Measurements from ENCODE around the gene CCDC158.

The CCDC158 gene

DNA sequence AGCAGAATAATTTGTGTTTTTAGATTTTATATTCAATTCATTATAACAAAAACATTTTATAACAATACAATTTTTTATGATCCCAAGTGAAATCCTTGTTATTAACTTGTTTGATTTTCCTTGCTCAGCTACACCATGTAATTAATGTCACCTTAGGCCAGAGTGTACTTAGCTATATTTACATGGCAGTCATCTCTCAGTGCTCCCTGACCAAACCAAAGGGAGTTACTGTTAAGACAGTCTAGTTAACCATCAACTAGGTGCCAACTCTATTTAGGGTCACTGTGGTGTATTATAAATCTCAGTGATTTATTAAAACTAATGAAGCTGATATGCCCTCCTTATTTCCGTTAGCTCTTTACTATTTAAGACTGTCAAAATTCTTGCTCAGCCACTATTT, 44.4 kb downstream of the CCDC158 start:
- DNase-seq: no peak

DNA sequence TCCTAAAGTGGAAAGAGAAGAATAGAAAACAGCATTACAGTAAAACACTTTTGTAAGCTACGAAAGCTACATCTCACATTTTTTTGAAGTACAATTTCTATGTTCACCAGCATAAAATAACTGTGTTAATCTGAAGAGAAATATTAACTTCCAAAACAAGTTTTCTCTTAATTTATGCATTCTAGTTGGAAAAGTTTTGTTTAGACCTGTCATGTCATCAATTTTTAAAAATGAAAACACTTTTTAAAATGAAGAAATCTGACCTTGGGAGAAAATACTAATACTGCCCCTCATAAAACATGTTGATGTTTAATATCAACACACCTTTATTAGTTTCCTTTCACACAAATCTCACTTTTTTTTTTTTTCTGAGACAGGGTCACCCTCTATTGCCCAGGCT, 45.2 kb downstream of the CCDC158 start:
- H3K9me3 Mint-ChIP-seq: peaks cover 10% of the 10 kb centered on the region
- H3K27ac Mint-ChIP-seq: peak overlapping the region; percentile 43
- H3K4me3 Mint-ChIP-seq: no peak overlapping the region
- H3K36me3 Mint-ChIP-seq (ENCODE audit: low read depth): peaks cover 6% of the 10 kb centered on the region
- H3K4me1 Mint-ChIP-seq: peaks cover 42% of the 10 kb centered on the region
- peaks cover 3% of the 10 kb centered on the region for H3K27me3 Mint-ChIP-seq (ENCODE audit: low read depth, poor library complexity)
- TF ChIP-seq, protein P1, sequence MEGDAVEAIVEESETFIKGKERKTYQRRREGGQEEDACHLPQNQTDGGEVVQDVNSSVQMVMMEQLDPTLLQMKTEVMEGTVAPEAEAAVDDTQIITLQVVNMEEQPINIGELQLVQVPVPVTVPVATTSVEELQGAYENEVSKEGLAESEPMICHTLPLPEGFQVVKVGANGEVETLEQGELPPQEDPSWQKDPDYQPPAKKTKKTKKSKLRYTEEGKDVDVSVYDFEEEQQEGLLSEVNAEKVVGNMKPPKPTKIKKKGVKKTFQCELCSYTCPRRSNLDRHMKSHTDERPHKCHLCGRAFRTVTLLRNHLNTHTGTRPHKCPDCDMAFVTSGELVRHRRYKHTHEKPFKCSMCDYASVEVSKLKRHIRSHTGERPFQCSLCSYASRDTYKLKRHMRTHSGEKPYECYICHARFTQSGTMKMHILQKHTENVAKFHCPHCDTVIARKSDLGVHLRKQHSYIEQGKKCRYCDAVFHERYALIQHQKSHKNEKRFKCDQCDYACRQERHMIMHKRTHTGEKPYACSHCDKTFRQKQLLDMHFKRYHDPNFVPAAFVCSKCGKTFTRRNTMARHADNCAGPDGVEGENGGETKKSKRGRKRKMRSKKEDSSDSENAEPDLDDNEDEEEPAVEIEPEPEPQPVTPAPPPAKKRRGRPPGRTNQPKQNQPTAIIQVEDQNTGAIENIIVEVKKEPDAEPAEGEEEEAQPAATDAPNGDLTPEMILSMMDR (IDR thresholded peaks at IDR 0.05): no peak
- no peak for DNase-seq

More for the DNA sequence above, 44.4 kb downstream of the CCDC158 start:
- H3K27ac Mint-ChIP-seq: no peak overlapping the region
- H3K36me3 Mint-ChIP-seq (ENCODE audit: low read depth): peaks cover 11% of the 10 kb centered on the region
- peaks cover 3% of the 10 kb centered on the region for H3K27me3 Mint-ChIP-seq (ENCODE audit: low read depth, poor library complexity)
- peaks cover 18% of the 10 kb centered on the region for H3K9me3 Mint-ChIP-seq
- TF ChIP-seq, protein P1 (IDR thresholded peaks at IDR 0.05): no peak
- H3K4me3 Mint-ChIP-seq: no peak overlapping the region
- peaks cover 42% of the 10 kb centered on the region for H3K4me1 Mint-ChIP-seq

DNA sequence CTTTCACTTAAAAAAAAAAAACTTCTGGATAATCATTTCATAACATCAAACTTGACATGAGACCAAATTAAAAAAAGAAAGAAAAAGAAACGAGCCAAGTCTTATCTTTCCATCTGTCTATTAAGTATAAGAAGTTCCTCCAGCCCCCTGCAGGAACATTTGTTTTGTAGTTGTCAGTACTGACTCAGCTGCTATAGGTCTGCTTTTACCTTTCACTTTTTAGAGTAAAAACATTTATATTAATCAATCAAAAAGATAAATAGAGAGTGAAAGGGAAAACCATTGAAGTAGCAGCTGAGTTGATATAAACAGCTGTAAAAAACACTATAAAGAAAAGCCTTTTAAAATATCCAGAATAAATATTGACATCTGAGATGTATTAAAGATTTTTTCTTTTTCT, 46.1 kb downstream of the CCDC158 start:
- DNase-seq: no peak
- Mint-ChIP-seq H3K9me3 (peaks cover 1% of the 10 kb centered on the region), H3K36me3 (ENCODE audit: low read depth) (no peaks in the 10 kb centered on the region), H3K4me3 (no peak overlapping the region), H3K27me3 (ENCODE audit: low read depth, poor library complexity) (peaks cover 3% of the 10 kb centered on the region), H3K4me1 (peaks cover 42% of the 10 kb centered on the region), H3K27ac (no peak overlapping the region)
- TF ChIP-seq, protein P1 (IDR thresholded peaks at IDR 0.05): no peak

DNA sequence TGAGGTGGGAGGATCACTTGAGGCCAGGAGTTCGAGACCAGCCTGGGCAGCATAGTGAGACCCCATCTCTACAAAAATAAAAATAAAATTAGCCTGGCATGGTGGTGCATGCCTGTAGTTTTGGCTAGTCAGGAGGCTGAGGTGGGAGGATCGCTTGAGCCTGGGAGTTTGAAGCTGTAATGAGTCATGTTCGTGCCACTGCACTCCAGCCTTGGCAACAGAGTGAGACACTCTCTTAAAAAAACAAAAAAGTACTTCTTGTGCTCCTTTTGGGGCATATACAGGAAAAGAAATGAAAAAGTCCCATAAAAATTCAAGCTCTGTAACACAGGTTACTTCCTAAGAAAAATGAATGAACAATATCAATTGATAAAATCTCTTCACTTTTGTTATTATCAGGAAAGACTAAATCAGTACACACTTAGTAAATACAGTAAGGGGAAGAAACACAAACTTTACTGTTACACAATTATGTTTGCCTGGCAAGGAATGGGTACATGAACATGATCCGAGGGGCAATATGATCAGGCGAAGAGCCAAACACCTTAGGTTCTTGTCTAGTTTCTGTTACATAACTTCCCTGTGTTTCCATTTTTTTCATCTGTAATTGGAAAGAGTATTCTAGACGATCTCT, 46.9 kb downstream of the CCDC158 start:
- TF ChIP-seq, protein P1 (IDR thresholded peaks at IDR 0.05): no peak
- no peak overlapping the region for H3K27ac Mint-ChIP-seq
- no peaks in the 10 kb centered on the region for H3K9me3 Mint-ChIP-seq
- H3K27me3 Mint-ChIP-seq (ENCODE audit: low read depth, poor library complexity): peaks cover 3% of the 10 kb centered on the region
- H3K4me3 Mint-ChIP-seq: no peak overlapping the region
- no peak for DNase-seq
- H3K4me1 Mint-ChIP-seq: peaks cover 38% of the 10 kb centered on the region
- H3K36me3 Mint-ChIP-seq (ENCODE audit: low read depth): no peaks in the 10 kb centered on the region

DNA sequence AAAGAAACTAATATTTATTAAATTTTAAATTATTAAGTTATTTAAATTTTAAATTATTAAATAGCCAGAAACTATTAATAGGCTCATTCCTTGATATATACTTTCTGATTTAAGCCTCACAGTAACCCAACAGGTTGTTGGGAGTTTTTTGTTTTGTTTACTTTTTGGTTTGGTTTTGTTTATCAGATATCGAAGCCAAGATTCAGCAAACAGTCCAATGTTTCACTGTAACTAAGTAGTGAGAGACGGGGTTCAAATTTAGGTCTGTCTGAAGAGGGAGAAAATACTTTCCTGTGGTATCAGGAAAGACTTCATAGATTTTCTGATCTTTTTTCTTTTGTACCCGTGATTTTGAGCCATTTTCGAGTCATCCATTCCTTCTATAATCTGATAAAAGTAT, 54.2 kb downstream of the CCDC158 start:
- DNase-seq: no peak
- Mint-ChIP-seq H3K9me3 (no peaks in the 10 kb centered on the region), H3K36me3 (ENCODE audit: low read depth) (no peaks in the 10 kb centered on the region), H3K4me1 (peaks cover 5% of the 10 kb centered on the region), H3K27ac (no peak overlapping the region), H3K4me3 (no peak overlapping the region), H3K27me3 (ENCODE audit: low read depth, poor library complexity) (peaks cover 5% of the 10 kb centered on the region)
- TF ChIP-seq, protein P1 (IDR thresholded peaks at IDR 0.05): no peak

DNA sequence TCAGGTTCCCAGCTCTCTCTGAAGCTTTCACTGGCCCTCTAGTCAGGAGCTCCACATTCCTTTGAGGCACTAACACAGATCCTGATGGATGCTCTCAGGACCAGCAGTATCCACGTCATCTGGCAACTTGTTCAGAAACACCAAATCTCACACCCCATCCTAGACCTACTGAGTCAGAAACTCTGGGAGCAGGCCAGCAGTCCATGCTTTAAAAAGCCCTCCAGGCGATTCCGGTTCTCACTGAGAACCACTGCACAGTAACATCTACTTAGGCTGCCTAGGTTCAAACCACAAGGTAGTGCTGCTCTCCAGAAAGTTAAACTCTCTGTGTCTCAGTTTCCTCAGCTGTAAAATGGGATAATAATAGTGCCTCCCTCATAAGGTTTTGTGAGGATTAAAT, 55.3 kb downstream of the CCDC158 start:
- H3K9me3 Mint-ChIP-seq: peaks cover 5% of the 10 kb centered on the region
- TF ChIP-seq, protein P1 (IDR thresholded peaks at IDR 0.05): no peak
- DNase-seq: no peak
- H3K4me1 Mint-ChIP-seq: peaks cover 5% of the 10 kb centered on the region
- H3K36me3 Mint-ChIP-seq (ENCODE audit: low read depth): no peaks in the 10 kb centered on the region
- H3K4me3 Mint-ChIP-seq: no peak overlapping the region
- no peak overlapping the region for H3K27ac Mint-ChIP-seq
- H3K27me3 Mint-ChIP-seq (ENCODE audit: low read depth, poor library complexity): peaks cover 5% of the 10 kb centered on the region
